Hepatocyte (in vitro differentiated cells): ENCODE results near the gene PI4KA. TPM values are rescaled to one million over a fixed set of nuclear protein-coding genes. Genes with fewer than 3 reads are reported as not detected.

Source experiments
- DNase-seq: peaks from one replicate; pipeline ENCODE4 v3.0.0-alpha.2; 2016; ENCODE audit warnings: low spot score
- H2AFZ ChIP-seq: fragments of 200-600 bp; sonication (generic); 2 replicates; pipeline ENCODE4 v1.6.0; 2016; ENCODE audit warnings: antibody characterized with exemption, mild to moderate bottlenecking
- H3K27ac ChIP-seq: fragments of 200-600 bp; sonication (generic); 2 replicates; pipeline ENCODE4 v1.5.1; 2016; ENCODE audit warnings: mild to moderate bottlenecking
- H3K27me3 ChIP-seq: fragments of 200-600 bp; sonication (generic); 2 replicates; pipeline ENCODE4 v1.6.1; 2016
- H3K36me3 ChIP-seq: fragments of 200-600 bp; sonication (generic); replicated peaks from 2 replicates; pipeline ENCODE4 v1.5.1; 2016; ENCODE audit warnings: low read depth; ENCODE audit not compliant: insufficient read depth
- H3K4me1 ChIP-seq: fragments of 200-600 bp; sonication (generic); 2 replicates; pipeline ENCODE4 v1.5.1; 2016; ENCODE audit warnings: mild to moderate bottlenecking, moderate library complexity; ENCODE audit not compliant: insufficient read depth
- H3K4me2 ChIP-seq: fragments of 200-600 bp; sonication (generic); 2 replicates; pipeline ENCODE4 v1.6.0; 2016
- H3K4me3 ChIP-seq: fragments of 200-600 bp; sonication (generic); 2 replicates; pipeline ENCODE4 v1.5.1; 2016; ENCODE audit warnings: mild to moderate bottlenecking
- H3K79me2 ChIP-seq: fragments of 200-600 bp; sonication (generic); 2 replicates; pipeline ENCODE4 v1.6.0; 2017; ENCODE audit warnings: mild to moderate bottlenecking
- H3K9me2 ChIP-seq: fragments of 200-600 bp; sonication (generic); replicated peaks from 2 replicates; pipeline ENCODE4 v1.6.0; 2017; ENCODE audit warnings: mild to moderate bottlenecking; ENCODE audit not compliant: insufficient read depth
- H3K9me3 ChIP-seq: fragments of 200-600 bp; sonication (generic); 2 replicates; pipeline ENCODE4 v1.5.1; 2016; ENCODE audit warnings: low read depth, mild to moderate bottlenecking
- H4K20me1 ChIP-seq: fragments of 200-600 bp; sonication (generic); 2 replicates; pipeline ENCODE4 v1.6.0; 2016; ENCODE audit warnings: mild to moderate bottlenecking; ENCODE audit not compliant: insufficient read depth, poor library complexity, severe bottlenecking
- CTCF ChIP-seq: fragments of 200-600 bp; sonication (generic); IDR thresholded peaks from 2 replicates; pipeline ENCODE4 v1.5.1; 2016; ENCODE audit warnings: antibody characterized with exemption, mild to moderate bottlenecking; ENCODE audit not compliant: poor library complexity
- EZH2 ChIP-seq: fragments of 200-600 bp; sonication (generic); IDR thresholded peaks from 2 replicates; pipeline ENCODE4 v1.6.1; 2016; ENCODE audit warnings: antibody characterized with exemption, mild to moderate bottlenecking, borderline replicate concordance
- EZH2phosphoT487 ChIP-seq: fragments of 200-600 bp; sonication (generic); IDR thresholded peaks from one replicate; pipeline ENCODE4 v1.6.1; 2018; ENCODE audit warnings: antibody characterized with exemption, mild to moderate bottlenecking, low read depth, moderate library complexity; ENCODE audit not compliant: unreplicated experiment, severe bottlenecking
- WGBS: methylation state at CpG from one replicate; pipeline ENCODE4 v1.1.6; 2016; ENCODE audit warnings: low lambda C conversion rate; ENCODE audit errors: missing lambda C conversion rate; 5-methylcytosine and 5-hydroxymethylcytosine counted together
- polyA plus RNA-seq: library from polyadenylated mRNA; unstranded; fragments of >200 nt; fragmentation: Nextera tagmentation; extraction: Ambion mirVana; gene quantifications from 2 replicates; pipeline ENCODE4 v1.2.1, GENCODE V29; 2016
- total RNA-seq: library from RNA; depleted of rRNA; stranded (reverse); fragments of >200 nt; gene quantifications from 2 replicates; pipeline ENCODE4 v1.2.3, GENCODE V29; 2014

Gene PI4KA
- total and polyA plus RNA-seq, 2 experiments from 2014 or later, result 59.1 to 75.7 TPM

DNA sequence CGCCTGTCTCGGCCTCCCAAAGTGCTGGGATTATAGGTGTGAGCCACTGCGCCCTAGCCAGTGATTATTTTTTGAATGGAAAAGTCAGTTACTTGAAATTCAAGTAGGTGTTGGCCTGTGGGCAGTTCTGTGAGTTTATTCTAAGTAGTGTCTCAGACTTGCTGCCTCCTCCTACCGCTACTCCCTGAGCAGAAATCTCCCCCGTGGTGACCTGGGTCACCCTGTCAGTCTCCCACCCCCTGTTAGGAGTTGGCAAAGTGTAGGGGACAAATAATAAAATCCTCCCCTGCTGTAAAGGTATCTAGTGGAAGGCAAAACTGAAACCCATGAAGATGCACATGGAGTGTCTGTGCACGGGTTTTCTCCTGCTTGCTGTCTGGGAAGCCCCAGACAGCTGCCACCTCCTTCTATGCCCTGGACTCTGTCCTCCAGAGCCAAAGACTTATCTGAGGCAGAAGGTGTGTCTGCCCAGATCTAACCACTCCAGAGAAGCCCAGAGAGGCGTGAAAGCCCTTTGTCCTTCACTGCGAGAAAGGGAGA lies 26.5 kb upstream of the PI4KA start:
- Histone ChIP-seq H3K9me2 (no peaks in the 10 kb centered on the region), H3K27ac (peak overlapping the region; percentile 74), H3K36me3 (no peaks in the 10 kb centered on the region), H3K4me2 (peak overlapping the region; percentile 65), H2AFZ (no peak overlapping the region), H3K4me1 (peaks cover 3% of the 10 kb centered on the region), H3K9me3 (no peaks in the 10 kb centered on the region), H3K27me3 (no peaks in the 10 kb centered on the region), H4K20me1 (no peaks in the 10 kb centered on the region), H3K79me2 (no peaks in the 10 kb centered on the region), H3K4me3 (no peak overlapping the region)
- DNase-seq, result no peak
- WGBS, result 67% methylated on average over 8 of the region's 8 CpGs
- TF ChIP-seq EZH2 (no peak), CTCF (no peak), EZH2phosphoT487 (no peak)

- H3K79me2 ChIP-seq, result no peaks in the 10 kb centered on the region
- H2AFZ ChIP-seq, result no peak overlapping the region
- H3K4me3 ChIP-seq, result no peak overlapping the region
- H3K4me1 ChIP-seq, result peaks cover 3% of the 10 kb centered on the region
- H3K9me2 ChIP-seq, result no peaks in the 10 kb centered on the region
- H3K36me3 ChIP-seq, result no peaks in the 10 kb centered on the region
- H3K9me3 ChIP-seq, result no peaks in the 10 kb centered on the region
- TF ChIP-seq EZH2phosphoT487 (no peak), CTCF (no peak), EZH2 (no peak)
- H3K27me3 ChIP-seq, result no peaks in the 10 kb centered on the region
- H3K27ac ChIP-seq, result peak overlapping the region; percentile 74
- H3K4me2 ChIP-seq, result no peak overlapping the region
- 73% methylated on average over 4 of the region's 4 CpGs for WGBS
- H4K20me1 ChIP-seq, result no peaks in the 10 kb centered on the region
- DNase-seq, result no peak
These were observed 25.8 kb upstream of the PI4KA start for GRCh38 chr22:20884454-20884853.

DNA sequence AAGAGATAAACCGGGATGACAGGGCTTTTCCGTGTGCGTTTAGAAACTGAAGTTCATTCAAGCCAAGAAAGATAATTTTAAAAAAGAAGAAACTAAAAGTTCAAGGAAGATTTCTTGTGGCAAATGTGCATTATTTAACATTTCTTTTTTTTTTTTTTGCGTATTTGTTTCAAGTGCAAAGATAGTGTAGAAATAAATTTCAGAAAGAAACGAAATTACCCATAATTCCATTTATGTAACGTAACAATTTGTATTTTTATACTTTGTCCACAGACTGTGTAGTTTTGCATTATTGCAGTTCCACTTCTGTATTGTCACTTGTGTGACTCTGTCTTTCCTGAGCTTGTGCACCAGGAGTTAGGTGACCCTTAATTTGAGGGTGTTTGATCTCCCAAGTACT lies 24.2 kb upstream of the PI4KA start:
- Histone ChIP-seq H3K79me2 (no peaks in the 10 kb centered on the region), H2AFZ (no peak overlapping the region), H3K4me1 (peaks cover 3% of the 10 kb centered on the region), H3K27me3 (no peaks in the 10 kb centered on the region), H3K4me2 (no peak overlapping the region), H3K9me3 (no peaks in the 10 kb centered on the region), H3K36me3 (no peaks in the 10 kb centered on the region), H3K9me2 (no peaks in the 10 kb centered on the region), H3K4me3 (no peak overlapping the region), H4K20me1 (no peaks in the 10 kb centered on the region), H3K27ac (no peak overlapping the region)
- whole genome bisulfite sequencing, result 89% methylated on average over 6 of the region's 6 CpGs
- TF ChIP-seq EZH2, result no peak
- TF ChIP-seq CTCF, result no peak
- TF ChIP-seq EZH2phosphoT487, result no peak
- no peak for DNase-seq
